ENCODE measurements around the gene CITED2.
"Not testable (repeated sequence)": the region's sequence is repeated elsewhere in the genome, so short reads cannot be mapped to it uniquely, and the experiment has no call there.

Gene CITED2

GRCh38 chr6:139374357-139375225, at the start of gene CITED2:
CITED2 (minus strand) TSS chr6:139374648; CDS start chr6:139373944, 704 bp downstream.
- DNase-seq, result peak; percentile 91

DNA sequence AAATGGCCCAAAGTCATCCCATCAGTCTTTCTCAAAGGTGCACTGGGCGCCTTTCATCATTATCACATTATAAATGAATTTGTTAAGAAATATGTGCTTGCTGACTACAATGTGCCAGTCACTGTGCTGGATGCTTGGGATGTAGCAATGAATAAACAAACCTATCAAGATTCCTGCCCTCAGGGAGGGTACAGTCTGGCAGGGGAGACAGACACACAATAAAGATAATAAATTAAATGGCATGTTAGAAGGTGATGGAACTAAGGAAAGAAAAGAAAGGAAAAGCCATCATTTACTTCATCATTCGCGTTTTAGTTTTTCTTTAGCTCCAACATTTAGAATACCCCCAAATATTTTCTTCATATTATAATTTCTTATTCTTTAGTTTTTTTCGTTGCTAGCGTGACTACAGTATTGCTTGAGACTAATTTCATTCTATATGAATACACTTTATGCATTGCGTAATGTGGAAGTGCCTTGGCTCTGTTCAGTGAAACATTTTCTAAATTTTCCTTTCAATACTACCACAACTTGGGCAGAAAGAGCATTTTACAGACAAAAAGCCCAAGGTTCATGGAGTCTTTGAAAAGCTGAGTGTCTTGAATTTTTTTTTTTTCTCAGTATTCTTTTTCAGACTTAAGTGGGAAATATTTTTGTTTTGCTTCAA, 48.7 kb upstream of the CITED2 start:
- no peak for DNase-seq

- DNase-seq, result no peak
Observed at GRCh38 chr6:139422105-139423036, 47.9 kb upstream of the CITED2 start.

DNA sequence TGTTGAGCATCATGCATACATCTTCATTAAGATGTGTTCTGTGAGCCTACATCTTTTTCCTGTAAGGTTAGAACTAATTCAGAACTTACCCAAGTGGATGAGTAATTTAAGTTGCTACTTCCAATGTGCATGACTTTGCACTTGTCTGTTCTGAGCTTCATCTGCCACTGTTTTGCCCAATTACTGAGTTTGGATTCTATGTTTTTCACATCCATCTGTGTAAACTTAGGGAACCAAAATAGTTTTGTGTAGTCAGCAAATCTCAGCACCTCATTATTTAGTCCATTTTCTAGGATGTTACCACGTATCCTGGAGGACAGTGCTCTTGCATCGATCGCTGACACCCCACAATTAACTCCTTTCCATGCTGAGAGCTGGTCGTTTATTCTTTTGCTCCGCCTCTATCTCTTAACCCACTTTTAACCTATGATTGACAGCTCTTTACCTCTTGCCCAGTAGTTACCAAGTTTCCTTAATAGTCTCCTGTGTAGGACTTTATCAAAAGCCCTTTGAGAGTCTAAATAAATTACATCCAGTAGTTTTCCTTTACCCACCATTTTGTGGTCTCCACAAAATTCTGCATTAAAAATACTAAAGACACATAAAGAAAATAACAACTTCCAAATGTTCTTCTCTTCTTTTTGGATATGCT, 44.2 kb upstream of the CITED2 start:
- DNase-seq, result no peak

- peak; percentile 8 for DNase-seq
Observed at GRCh38 chr6:139416146-139416545, 41.7 kb upstream of the CITED2 start.

DNA sequence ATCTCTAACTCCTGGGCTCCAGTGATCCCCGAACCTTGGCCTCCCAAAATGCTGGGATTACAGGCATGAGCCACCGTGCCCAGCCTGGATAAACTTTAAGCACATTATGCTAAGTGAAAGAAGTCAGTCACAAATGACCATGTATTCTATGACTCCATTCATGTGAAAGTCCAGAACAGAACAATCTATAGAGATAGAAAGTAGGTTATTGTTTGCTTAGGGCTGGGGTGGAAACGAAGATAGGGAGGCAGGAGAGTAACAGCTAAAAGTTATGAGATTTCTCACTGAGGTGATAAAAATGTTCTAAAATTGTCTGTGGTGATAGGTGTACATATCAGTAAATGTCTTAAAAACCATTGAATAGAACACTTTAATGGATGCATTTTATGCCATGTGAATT, 40.9 kb upstream of the CITED2 start:
- DNase-seq, result no peak

DNA sequence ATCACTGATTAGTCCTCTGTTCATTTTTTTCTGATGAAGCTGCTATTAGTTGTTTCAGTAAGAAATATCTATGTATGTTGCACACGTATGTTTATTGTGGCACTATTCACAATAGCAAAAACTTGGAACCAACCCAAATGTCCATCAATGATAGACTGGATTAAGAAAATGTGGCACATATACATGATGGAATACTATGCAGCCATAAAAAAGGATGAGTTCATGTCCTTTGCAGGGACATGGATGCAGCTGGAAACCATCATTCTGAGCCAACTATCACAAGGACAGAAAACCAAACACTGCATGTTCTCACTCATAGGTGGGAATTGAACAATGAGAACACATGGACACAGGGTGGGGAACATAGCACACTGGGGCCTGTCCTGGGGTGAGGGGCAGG, 37.7 kb upstream of the CITED2 start:
- DNase-seq, result not testable (repeated sequence)

- DNase-seq, result no peak
Observed at GRCh38 chr6:139409026-139409425, 34.6 kb upstream of the CITED2 start.

- no peak for DNase-seq
Observed at GRCh38 chr6:139407718-139408222, 33.3 kb upstream of the CITED2 start.

GRCh38 chr6:139406577-139407343, 32.3 kb upstream of the CITED2 start:
- DNase-seq, result no peak

DNA sequence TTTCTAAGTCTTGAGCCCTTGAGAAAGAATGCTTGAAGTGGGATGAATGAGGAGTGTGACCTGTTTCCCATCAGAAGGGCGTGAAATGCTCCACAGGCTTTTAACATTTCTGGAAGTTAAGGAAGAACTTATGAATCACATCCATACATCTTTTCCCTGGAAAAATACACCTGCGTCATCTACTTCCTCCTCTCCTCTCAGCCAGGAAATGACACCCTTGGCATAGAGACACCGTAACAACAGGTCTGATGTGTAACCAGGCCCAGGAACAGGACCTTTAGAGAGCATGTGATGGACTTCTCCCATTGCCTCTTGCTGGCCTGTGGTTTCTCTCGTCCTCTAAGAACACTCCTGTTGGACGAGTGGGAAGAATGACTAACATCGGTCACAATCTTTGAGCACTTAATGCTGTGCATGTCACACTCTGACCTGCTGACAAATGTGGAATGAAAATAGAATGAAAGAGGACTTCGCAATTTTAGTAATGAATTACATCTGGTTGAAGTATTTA, 28.5 kb upstream of the CITED2 start:
- DNase-seq, result no peak

GRCh38 chr6:139398658-139399057, 24.2 kb upstream of the CITED2 start:
- no peak for DNase-seq

GRCh38 chr6:139395891-139396301, 21.4 kb upstream of the CITED2 start:
- no peak for DNase-seq

- DNase-seq, result no peak
Observed at GRCh38 chr6:139395371-139395770, 20.9 kb upstream of the CITED2 start.

DNA sequence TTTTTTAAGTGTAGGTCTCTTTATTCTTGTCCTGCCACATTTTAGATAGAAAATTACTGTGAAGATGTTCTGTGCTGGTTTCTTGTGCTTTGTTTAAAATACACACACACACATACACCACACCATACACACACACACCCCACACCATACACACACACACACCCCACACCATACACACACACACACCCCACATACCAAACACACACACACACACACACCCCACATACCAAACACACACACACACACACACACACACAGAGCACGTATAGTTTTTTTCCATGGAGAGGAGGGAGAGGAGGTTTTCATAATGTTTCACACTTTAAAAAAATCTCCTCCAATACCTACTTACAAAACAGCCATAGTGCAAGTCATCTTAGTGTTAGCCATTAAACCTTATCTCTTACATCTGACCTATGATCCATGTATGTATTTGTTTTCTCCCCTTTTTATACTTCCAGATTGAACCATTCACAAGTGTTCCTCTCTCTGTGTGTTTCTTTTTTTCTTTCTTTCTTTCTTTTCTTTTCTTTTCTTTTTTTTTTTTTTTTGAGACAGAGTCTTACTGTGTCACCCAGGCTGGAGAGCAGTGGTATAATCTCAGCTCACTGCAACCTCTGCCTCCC, 19.7 kb upstream of the CITED2 start:
- DNase-seq, result no peak

GRCh38 chr6:139392794-139393193, 18.3 kb upstream of the CITED2 start:
- DNase-seq, result no peak

- no peak for DNase-seq
Observed at GRCh38 chr6:139391709-139392108, 17.3 kb upstream of the CITED2 start.

GRCh38 chr6:139390447-139390846, 16.0 kb upstream of the CITED2 start:
- DNase-seq, result no peak

DNA sequence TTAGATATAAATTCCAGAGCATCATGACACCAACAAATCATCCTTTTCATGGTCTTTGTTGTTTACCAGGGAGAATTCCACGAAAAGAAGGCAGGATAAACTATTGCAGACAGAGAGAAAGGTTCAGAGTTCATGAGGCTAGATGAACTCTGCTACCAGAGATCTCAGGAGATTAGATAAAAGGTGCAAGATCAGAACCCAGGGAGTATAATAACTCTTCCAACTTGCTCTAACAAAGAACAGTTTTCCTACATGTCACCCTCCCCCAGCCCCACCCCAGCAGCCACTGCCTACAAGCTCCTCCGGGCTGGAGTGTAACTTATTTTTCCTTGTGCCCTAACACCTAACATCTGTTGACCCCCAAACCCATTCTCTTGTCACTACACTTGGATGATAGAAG, 13.9 kb upstream of the CITED2 start:
- no peak for DNase-seq

DNA sequence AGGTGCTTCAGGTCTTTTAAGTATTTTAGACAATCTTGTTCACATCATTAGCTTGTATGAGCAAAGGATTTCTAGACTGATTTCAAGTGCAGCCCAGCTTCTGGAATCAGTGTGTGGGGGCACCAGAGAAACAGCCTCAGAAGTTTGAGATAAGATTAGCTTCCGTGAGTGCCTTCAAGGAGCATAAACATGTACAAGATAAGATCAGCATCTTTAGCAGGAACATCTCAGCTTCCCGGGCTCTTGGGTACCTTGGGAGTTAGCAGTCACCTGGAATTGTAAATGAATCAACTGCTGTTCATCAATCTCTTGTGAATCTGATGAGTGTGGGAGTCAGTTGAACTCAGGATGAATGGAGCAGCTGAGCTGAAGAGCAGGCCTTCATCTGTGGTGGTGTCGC, 12.0 kb upstream of the CITED2 start:
- no peak for DNase-seq

Data from DMS79 treated with DMSO at 0.1 percent for 48 hours (cell line).